ENCODE data around the gene BUD13. TPM values are rescaled to one million over a fixed set of nuclear protein-coding genes. Genes with fewer than 3 reads are reported as not detected.
A peak's percentile ranks its signal among the peaks of the same experiment; 100 is the strongest.

The BUD13 gene
- total RNA-seq, 1 experiment from 2014 or later: 16.6 TPM

- peak; percentile 87 for DNase-seq (ENCODE audit: low read depth)
Observed at GRCh38 chr11:116792869-116793771, 20.3 kb upstream of the BUD13 start.

- DNase-seq (ENCODE audit: low read depth): no peak
Observed at GRCh38 chr11:116792144-116792868, 19.5 kb upstream of the BUD13 start.

DNA sequence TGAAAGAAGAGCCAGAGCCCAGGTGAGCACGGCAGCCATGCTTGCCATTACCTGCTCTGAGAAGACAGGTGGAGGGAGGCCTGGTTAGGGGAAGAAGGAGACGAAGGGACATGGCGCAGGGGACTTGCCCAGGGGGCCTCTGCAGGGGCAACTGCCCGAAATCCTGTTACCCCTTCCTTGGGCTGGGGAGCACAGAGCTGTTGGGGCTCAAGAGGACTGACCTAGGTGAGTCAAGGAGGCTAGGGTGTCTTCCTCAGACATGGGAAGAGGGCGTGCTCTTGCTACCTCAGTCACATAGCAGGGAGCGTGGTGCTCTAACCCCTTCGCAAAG lies 19.0 kb upstream of the BUD13 start, which contains the start of gene APOA5:
APOA5 (minus strand) TSS at position 67 of the 331 bp plus-strand sequence; CDS start at position 48, 19 bp downstream.
- DNase-seq (ENCODE audit: low read depth): no peak

- DNase-seq (ENCODE audit: low read depth): peak; percentile 60
Observed at GRCh38 chr11:116791002-116791812, 18.4 kb upstream of the BUD13 start.

- no peak for DNase-seq (ENCODE audit: low read depth)
Observed at GRCh38 chr11:116790167-116791001, 17.6 kb upstream of the BUD13 start.

DNA sequence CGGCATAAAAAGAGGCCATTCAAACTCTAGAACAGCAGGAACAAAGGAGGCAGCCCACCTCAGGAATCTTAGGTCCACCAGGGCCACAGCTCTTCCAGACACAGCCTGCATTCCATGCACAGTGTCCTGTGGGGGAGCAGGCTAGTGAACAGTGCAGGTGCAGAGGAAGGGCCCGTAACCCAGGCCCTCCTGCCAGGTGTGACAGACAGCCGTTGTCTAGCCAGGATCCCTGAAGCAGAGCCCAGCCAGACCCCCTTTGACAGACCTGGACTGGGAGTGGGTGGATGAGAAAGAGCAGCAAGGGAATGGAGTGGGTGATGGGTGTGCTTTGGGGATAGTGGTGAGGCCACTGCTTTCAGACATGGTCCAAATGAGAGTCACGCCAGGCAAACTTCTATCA lies 16.2 kb upstream of the BUD13 start:
- DNase-seq (ENCODE audit: low read depth): no peak

DNA sequence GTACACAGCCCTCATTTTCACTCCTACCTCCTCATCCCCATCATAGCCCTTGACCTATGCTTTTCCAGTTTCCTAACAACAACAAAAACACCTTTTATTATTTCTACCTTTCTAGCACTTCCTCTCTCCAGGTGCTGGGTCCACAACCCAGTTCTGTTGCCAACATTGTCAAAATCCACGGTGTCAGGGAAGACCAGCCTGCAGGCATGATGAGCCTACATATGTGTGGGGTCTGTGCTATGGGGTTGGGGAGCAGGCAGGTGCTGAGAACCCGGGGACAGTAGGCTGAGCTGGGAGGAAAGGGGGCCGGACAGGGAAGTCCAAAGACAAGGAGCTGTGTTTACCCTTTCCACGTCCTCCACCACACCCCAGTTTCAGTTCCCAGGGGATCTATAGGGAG lies 15.7 kb upstream of the BUD13 start:
- DNase-seq (ENCODE audit: low read depth): no peak

DNA sequence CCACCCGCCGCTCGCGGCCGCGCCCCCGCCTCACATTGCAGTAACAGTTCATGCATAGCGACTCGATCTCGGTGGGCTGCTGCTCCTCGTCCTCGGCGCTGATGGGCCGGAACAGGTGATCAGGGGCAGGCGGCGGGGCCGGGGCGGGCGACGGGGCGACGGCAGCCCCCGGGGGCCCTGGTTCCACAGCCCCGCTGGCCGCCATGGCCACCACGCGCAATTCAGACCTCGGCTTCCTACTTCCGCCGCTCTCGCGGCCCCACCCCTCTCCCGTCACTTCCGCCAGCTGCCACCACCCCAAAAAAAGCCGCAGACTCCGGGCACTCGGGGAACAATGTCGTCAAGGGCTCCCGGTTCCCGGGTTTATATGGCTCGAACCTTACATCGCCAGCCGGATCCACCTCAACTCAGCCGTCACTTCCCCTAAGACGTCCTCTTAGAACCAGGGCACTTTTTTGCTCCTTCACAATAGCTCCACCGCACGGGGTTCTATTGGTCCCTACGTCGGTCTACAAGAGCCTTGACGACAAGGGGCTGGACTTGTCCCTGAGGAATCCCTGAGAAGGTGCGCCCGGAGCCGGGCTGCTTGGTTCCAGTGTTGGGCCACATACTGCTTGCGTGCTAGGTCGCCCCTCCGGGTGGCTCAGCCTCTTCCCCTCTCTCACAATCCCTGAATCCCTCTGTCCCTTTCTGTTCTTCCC lies 15.1 kb upstream of the BUD13 start, which contains the start of gene ZPR1:
ZPR1 (minus strand) TSS at position 238 of the 701 bp plus-strand sequence; CDS start at position 205, 33 bp downstream.
- DNase-seq (ENCODE audit: low read depth): peak; percentile 66

DNA sequence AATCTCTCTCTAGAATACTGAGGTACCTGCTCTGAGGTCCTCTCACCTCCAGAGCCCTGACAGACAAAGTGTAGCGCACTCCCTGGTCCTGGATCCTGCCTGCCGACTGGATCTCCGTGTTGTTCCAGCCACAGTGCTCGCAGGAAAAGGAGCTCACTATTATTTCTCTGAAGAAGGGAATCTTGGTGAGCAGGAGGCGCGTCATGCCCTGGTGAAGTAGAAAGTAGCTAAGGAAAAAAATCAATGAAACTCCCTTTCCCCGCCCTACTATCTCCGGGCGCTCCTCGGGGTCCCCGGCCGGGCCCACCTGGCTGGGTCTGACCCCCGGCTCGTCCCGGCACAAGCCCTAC lies 14.6 kb upstream of the BUD13 start:
- no peak for DNase-seq (ENCODE audit: low read depth)

GRCh38 chr11:116786966-116787365 lies 14.2 kb upstream of the BUD13 start:
- peak; percentile 50 for DNase-seq (ENCODE audit: low read depth)

DNA sequence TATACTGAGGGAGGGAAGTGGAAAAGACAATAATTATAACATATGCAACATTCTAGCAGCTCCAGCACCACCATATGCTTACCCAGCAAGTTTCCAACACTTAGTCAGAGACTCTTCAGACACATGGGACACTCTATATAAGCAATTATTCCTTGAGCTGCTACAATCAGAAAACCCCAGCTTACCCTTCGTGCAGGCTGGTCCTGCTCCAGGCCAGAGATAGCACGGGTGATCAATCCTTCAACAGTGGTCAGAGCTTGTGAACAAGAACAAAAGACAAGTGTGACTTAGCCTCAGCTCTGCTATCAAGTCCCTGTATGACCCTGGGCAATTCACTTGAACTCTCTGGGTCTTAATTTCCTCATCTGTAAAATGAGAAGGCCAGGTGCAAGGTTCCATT lies 13.5 kb upstream of the BUD13 start:
- DNase-seq (ENCODE audit: low read depth): no peak

GRCh38 chr11:116782728-116783127 lies 9.9 kb upstream of the BUD13 start:
- DNase-seq (ENCODE audit: low read depth): peak; percentile 65

GRCh38 chr11:116778556-116778955 lies 5.8 kb upstream of the BUD13 start:
- no peak for DNase-seq (ENCODE audit: low read depth)

DNA sequence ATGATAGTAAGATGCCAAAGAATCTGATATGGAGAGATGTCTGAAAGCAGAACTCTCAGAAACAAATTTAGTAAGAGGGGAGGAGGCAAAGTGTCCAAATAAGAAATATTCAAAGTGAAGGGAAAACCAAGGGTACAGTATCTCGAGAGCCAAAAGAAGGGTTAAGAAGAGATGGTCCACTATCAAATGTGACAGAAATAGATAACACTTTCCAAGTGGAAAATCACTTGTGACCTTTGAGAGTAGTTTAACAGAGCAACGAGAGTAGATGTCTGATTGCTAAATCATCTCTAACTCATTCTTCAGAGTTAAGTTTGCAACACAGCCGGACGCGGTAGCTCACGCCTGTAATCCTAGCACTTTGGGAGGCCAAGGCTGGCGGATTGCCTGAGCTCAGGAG lies 4.3 kb upstream of the BUD13 start:
- DNase-seq (ENCODE audit: low read depth): no peak

GRCh38 chr11:116776522-116776984 lies 3.8 kb upstream of the BUD13 start:
- DNase-seq (ENCODE audit: low read depth): no peak

DNA sequence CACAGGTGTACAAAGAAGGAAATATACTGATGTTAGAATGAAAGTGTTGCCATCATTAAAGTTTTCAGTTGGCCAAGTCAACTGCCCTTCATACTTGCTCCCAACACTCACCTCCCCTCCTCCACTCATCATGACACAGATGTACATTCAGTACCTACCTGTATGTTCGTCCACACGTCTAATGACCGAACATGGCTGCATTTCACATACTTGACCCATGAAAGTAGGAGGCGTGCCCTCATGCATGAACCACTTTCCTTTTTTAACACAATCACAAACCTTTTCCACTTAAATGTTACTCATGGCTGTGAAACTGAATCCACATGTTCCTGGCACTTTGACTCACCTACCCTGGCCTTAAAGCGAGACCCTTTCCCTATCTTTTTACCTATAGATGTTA lies 3.2 kb upstream of the BUD13 start:
- DNase-seq (ENCODE audit: low read depth): no peak

DNA sequence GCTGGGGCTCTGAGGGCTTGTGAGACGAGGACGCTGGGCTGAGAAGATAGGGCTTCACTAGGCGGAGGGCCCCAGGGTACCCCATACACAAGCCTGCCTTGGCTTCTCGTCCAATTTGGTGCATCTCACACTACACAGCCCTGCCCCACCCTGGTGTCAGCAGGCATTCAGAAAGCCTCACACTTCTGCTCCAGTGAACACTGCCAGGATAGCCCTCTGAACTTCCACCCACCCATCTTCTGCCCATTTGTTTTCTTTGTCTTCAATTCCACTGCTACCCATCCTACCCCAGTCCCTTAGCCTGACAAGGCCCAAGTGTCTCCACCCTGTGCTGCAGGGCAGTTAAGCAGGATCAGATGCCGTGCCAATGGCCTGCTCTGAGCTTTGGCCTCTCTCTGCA lies 1.9 kb upstream of the BUD13 start:
- DNase-seq (ENCODE audit: low read depth): no peak

GRCh38 chr11:116773203-116774097 lies 663 bp upstream of the BUD13 start:
- DNase-seq (ENCODE audit: low read depth): no peak

- DNase-seq (ENCODE audit: low read depth): no peak
Observed at GRCh38 chr11:116771935-116772334, 852 bp downstream of the BUD13 start.

All from LHCN-M2 (cell line).